Measurements from ENCODE around the gene PTPRS.

- TF ChIP-seq CTCF (IDR thresholded peaks at IDR 0.05; ENCODE audit: borderline replicate concordance, extremely low read depth, low read length, poor library complexity, severe bottlenecking) (no peak), EZH2 (IDR thresholded peaks at IDR 0.05; ENCODE audit: borderline replicate concordance, low read depth, low read length, severe bottlenecking) (no peak)
Measured at GRCh38 chr19:5365905-5366304, 25.3 kb upstream of the PTPRS start.
